ENCODE measurements around the gene PRKCH. TPM values are rescaled to one million over a fixed set of nuclear protein-coding genes. Genes with fewer than 3 reads are reported as not detected.

PRKCH gene
- total RNA-seq, 1 donor from 2014 or later = 147 TPM

DNA sequence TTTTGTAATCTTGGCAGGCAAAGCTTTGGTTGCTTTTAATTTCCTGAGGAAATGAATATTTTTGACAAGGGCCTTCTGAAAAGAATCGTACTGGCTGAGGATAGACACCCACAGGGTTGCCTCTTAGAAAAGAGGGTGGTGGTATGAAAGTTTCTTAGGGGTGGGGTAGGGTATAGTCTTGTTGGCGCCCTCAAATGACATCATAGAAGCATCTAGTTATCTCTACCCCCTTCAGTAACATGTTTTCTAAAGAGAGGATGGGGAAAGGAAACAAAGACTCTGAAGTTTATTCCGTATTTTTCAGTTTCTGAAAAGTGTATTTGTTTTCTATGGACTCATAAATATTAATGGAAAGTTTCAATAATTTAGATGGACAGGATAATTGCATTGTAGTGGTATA is 13.7 kb downstream of the PRKCH start:
- no peak for DNase-seq (ENCODE audit: extremely low read depth, low read depth, low spot score)

DNA sequence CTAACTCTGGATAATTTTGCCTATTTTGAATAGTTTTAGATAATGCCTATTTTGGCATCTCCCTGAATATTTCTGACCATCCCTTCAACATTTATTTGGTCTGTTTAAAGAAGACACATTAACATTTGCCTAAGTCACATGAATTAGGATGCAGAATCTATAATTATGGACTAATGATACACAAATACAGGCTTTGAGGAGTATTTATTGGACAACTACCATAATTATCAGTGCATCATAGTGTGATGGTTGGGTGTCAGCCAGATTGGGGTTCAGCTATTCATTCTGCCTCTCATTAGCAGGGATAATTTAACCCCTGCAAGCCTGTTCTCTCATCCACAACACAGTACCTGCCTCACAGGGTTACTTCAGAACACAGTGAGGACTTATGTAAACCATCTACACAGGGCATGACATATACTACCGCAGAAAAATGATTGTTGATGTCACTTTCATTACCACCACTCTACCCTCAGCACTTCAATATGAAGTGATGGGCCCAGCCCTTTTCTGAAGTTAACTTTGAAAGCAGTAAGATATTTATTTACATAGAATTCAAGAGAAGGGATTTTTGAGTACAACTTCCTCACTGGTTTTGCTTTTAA is 14.4 kb downstream of the PRKCH start:
- DNase-seq (ENCODE audit: extremely low read depth, low read depth, low spot score) = no peak

DNA sequence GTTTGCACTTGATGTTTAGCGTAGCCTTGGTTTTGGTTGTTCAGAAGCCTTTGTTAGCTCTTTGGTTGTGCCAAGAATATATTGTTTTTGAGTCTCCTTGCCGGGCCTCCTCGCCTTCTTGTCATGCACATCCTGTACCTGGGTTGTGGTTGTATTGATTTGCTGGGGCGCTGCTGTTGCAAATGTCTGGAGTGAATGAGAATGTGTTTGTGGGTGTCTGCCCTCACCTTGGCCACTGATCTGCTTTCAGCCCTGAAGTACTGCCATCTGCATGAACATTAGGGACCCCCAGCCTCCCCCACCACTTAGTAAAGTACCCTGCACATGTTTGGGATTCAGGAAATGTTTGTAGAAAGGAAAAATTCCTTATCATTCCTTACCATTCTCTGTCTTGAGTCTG is 16.5 kb downstream of the PRKCH start:
- DNase-seq (ENCODE audit: extremely low read depth, low read depth, low spot score) = no peak

DNA sequence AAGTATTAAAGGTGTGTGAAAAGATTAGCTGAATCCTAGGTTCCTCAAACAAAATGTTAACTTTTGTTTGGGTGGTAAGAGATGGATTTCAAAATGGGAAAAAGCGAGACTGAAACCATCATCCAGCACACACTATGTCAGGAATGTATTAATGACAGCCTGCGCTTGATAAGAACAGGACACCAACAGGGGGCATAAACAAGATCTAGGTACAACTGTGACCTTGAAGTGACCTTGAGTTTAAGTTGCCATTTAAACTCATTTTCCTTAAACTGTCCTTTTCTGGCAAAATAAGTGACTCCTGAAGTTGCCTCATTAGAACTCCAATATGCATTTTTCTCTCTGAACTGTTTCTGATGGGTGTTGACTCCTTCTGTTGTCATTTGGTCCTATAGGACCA is 17.1 kb downstream of the PRKCH start:
- no peak for DNase-seq (ENCODE audit: extremely low read depth, low read depth, low spot score)

DNA sequence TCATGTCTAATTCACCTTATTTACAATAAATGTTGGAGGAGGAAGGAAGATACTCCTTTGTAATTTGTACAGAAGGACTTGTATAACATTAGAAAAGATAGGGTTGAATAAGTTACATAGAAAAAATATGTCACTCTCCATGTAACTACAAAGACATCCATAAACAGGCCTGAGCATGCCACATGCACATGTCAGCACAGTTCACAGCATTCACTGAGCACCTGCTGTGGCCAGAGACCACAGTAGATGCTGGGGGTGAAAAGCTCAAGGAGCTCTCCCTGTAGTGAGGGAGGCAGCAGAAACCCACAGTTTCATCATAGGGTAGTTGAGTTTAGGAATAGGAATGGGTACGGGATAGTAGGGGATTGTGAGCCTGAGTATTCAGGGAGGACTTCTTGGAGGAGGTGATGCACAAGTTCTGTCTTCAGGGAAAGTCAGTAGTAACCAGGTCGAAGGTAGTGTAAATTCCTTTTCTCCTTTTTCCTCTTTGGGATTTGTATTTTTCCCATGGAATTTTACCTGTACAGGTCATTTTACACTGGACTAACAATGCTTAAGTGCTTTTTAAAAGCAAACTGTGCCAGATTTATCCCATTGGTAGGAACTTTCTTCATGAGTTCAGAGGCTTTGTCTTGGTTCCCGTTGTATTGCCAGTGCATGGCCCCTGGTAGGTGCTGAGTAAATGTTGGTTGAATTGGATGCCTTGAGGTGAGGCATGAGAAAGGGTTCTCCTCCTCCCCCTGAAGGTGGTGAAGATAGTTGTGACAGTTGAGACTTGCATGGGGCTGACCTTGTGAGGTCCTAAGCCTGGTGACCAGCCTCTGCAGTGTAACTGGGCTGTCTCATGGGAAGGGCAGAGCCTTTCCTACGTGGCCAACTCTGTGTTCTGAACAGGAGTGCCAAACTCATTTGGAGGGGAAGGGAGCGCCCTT is 20.2 kb downstream of the PRKCH start:
- no peak for DNase-seq (ENCODE audit: extremely low read depth, low read depth, low spot score)

DNA sequence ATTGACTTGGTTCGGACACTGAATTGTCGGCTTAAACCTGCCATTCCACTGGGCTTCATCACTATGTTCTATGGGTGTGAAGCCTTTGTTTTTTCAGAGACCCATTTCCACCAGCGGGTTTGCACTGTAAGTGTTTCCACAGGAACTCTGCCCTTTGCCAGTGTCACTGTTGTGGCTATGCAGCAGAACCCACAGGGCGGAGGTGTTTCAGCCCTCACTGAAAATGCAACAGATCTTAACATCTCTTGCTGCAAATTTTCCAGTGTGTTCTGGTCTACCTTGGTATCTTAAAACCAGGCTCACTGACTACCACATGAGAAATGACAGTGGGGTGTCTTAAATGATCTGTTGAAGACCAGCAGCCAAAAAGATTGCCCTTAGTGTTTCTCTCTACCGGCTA is 21.1 kb downstream of the PRKCH start:
- DNase-seq (ENCODE audit: extremely low read depth, low read depth, low spot score) = no peak

DNA sequence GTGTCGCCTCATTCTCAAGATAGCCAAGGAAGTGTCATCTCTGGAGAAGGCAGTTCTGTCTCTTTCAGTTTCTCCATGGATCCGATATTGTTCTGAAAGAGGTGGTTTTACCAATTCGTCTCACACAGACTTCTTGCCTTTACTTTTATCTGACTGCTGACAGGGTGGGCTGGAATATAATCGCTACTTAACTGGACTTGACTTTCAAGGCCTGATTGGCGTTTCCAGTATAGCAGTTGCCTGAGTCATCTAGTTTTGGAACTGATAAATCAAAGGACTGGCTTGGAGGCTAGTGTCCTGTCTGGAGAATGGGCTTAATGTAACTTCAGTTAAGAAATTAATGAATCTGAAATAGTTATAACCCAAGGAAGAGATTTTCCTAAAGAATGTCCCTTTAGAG is 21.6 kb downstream of the PRKCH start:
- DNase-seq (ENCODE audit: extremely low read depth, low read depth, low spot score) = no peak

DNA sequence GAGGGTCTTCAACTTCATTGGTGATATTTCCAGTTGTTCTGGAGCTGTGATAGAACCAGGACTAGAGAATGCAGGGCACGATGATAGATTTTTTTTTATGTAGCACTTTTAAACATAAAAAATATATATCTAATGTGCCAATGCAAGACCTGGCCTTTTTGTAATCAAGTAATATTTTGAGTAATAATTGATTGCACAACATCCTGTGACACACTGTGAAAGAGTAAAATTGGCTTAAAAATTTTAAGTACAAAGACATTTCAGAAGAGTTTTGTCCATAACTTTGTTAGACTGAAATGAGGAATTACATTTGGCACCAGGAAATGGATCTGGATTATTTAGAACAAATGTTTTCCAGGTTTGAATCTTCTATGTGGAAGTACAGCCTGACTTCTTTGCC is 22.1 kb downstream of the PRKCH start:
- no peak for DNase-seq (ENCODE audit: extremely low read depth, low read depth, low spot score)

DNA sequence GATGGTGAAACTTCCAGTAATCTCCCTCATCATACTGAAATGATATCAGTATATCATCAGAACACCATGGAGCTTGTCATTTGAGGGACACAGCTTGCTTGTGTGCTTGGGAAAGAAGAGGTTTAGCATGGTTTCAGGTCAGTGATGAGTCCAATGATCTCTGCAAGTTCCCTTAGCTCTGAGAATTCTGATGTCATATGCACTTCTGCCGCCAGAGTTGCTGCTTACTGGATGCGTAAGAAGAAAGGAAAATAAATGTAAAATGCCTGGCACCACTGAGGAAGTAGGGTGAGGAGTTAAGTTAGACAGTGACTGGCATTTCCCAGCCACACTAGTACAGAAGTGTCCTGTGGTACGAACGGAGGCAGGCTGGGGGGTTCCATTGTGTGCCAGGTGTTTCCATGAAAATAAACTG is 22.6 kb downstream of the PRKCH start:
- no peak for DNase-seq (ENCODE audit: extremely low read depth, low read depth, low spot score)

DNA sequence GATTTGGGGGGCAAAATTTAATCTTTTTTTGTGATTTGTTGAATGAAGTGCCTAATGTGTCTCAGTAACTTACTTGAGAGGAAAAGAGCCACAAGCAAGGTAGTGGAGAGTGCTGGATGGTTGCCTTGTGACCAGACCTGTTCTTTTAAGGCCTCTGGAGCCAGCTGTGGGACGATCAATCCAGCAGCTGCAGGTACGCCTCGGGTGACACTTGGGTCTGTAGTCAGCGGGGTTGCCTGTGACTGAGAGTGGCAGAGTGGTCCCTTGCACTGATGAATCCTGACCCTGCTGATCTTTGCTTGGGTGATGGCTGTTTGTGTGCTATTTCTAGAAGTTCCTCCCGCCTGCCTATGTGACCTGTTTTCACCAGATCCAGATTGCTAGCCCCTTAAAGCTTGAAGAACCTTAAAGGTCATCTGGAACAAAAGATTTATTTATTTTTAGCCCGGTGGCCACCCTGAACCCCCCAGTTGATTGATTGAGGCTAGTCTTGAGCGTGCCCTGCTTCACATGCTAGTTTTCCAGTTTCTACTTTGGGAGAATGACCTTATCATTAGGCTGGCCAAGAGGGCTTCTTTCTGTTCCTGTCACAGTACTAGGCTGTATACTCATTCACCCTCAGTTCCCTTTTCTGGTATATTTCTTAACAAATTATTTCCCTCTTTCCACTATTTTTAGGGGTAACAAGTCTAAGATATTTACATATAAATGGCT is 23.2 kb downstream of the PRKCH start:
- DNase-seq (ENCODE audit: extremely low read depth, low read depth, low spot score) = no peak

DNA sequence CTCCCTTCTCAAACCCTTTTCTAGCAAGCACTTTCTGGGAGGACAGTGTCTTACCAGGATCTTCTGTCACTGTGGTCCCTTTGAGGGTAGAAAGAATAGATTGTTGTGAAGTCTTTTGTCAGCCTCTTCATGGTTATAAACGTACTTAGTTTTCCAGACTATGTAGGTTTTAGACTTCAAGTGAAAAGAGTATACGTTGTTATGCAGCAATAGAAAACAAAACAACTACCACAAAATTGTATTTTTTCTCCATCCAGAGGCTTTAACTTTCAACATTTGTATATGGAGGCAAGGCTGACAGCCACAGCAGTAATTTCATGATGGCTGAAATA is 23.7 kb downstream of the PRKCH start:
- DNase-seq (ENCODE audit: extremely low read depth, low read depth, low spot score) = no peak

DNA sequence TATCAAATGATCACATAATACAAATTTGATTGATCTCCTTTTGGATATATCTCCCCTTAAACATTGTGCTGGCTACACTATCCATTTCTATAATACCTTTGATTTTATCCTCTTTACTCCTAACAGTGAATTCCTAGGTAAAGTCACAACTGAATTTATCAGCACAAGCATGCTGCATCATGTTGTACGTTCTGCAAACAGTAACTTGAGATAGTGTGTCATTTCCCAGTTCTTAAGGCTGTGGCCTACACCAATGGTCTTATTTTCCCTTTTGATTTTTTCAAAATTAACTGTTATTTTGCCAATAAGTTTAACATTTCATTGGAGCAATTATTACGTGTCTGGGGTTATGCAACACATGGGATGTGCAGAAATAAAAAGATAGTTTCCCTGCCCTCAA is 24.8 kb downstream of the PRKCH start:
- no peak for DNase-seq (ENCODE audit: extremely low read depth, low read depth, low spot score)

DNA sequence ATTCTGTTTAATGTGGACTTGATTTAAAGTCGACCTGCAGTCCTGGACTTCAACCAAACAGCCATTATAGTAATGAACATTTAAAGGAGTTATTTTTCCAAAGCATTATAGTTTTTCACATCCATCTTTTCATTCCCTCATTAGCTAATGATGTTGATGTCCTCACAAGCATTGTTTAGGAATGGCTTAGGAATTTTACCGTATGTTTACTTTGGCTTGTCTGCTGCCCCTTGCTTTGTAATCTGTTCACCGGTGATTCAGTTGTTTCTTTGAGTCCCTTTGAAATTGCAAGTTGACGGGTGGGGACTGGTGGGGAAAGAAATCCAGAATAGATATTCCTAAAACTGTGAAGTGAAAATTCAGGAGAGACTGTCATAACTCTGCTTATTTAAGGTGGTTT is 25.4 kb downstream of the PRKCH start:
- no peak for DNase-seq (ENCODE audit: extremely low read depth, low read depth, low spot score)

DNA sequence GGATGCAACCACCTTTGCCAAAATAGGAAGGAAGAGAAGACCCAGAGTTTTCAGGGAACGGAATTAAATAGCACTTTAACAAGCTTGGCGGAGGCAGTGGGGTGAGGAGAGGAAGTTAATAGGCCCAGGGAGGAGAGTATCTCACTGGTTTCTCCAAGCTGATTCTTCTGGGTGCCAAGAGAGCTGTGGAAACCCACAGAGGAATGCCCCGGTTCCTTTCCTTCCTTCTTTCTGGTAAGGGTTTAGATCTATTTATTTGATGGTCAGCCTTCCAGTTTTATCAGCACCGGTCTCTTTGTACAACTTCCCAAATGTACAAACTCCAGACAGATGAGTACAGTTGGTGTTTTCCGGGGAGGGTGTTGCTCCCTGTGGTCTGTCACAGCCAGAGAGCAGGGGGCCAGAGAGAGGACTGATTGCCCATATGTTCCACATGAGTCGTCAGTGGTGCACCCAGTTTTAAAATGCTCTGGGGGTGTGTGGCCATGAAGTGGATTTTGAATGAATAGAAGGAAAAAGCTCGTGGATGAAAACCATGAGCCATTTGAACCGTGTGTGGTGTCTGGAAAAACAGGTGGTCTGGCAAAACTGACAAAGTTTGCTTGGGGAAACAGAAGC is 26.6 kb downstream of the PRKCH start:
- DNase-seq (ENCODE audit: extremely low read depth, low read depth, low spot score) = no peak

DNA sequence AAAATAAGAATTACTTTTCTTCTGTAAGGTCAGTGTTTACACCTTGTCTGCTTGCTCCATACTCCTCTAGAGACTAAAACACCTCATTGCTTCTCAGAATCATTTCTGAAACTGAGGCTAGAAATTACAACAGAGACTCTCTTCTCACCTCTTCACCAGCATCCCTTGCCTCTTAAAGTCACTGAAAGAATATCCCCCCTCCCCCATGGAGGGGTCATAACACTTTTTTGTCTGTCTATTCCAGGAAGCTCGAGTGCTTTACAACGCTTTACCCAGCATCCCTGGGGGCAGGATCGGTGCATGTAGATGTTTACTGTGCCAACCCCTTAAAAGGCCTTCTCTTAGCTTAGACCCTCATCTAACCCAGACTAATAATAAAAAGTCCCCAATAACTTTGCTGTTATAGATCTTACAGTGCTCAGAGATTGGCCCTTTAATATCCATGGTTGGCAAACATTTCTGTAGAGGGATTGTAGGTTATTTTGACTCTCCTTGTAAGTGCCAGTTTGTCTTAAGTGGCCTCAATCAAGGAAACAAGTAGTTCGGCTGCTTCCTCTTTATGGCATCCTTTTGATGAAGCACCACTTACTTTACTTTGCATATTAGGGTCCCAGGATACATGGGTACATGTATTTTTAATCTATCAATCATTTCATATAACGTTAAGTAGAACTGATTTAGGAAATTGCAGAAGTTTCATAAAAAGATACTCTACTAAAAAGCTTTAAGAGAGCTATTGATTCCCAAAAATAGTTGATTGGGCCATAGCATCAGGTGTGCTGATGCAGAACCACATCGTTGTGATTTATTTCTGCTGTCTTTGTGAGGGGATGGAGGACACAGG is 29.3 kb downstream of the PRKCH start:
- DNase-seq (ENCODE audit: extremely low read depth, low read depth, low spot score) = no peak

DNA sequence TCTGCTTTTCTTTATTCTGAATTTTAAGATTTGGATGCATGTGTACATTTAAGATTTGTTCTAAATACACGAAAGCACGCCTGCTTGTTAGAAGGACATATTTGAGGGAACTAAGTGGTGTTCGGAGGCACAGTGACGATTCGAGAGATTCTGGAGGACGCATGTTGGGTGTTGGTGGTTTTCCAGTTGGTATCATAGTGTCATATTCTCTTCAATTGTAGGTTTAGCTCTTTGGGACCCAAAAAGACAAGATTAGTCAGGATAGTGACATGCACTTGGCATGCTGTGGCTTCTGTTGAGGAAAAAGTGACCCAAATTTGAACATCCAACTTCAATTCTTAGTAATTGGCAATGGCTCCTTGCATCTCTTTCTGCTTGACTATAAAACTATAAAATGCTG is 30.1 kb downstream of the PRKCH start:
- DNase-seq (ENCODE audit: extremely low read depth, low read depth, low spot score) = no peak

DNA sequence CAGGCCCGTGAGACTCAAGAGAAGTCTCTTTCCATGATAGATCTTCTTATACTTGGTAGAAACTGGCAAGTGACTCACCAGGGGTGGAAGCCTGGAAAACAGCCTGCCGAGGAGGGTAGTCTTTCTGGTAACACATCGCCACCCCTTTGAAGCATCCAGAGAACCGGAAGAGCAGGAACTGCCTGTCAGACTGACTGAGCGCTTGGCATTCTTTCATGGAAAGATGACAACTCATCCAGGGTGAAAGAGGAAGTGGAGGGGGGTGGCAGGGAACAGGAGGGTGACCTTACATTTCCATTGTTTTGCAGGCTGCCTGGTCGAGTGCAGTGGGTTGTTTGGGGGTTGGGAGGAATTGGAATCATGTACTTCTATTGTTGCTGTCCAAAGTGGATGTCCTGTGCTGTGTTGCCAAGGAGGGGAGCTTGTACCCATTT is 34.5 kb downstream of the PRKCH start:
- DNase-seq (ENCODE audit: extremely low read depth, low read depth, low spot score) = peak; percentile 99

DNA sequence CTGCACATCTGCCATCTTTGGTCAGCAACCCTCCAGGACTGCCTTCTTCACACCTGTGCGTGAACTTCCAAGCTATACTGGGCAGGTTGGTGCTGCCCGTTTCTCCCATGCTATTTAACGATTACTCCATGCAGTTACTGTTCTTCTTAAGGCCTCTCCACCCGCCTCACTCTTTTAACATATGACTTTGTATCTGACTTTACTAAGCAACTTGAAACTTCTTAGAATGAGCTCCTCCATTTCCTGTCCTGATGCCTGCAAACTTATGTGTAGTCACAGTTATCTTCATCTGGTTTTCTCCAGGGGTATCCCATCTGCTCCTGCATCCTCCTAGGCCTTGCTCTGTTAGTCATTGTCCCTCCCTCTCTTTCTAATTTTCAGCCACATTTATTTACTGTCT is 35.7 kb downstream of the PRKCH start:
- no peak for DNase-seq (ENCODE audit: extremely low read depth, low read depth, low spot score)

DNA sequence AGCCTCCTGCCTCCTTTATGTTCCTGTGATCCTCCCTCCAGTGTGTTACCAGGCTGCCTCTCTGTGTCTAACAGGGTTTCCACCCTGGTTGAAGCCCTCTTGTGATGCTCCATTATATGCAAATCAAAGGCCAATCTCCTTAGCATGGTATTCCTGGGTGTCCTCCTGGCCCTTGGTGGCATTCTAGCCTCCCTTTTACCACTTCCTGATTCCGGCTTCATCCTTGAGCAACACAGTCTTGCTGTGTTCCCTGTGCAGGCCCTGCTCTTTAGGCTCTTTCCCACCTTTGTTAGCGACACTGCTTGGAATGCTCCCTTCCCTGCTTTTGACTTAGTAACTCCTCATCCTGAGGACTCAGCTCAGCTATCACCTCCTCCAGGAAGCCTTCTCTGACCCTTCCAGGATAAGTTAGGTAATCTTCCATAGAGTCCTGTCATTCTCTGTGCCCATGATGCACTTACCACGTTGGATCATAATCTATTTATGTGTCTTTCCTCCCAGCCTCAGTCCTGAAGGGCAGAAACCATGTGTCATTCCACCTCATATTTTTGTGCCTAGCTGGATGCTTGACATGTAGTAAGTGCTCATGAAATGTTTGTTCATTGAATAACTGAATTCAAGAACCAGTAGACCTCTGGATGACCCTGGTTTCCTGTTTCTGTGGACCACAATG is 37.3 kb downstream of the PRKCH start:
- DNase-seq (ENCODE audit: extremely low read depth, low read depth, low spot score) = no peak
